IMR-90 (cell line): ENCODE measurements around the gene CYFIP2.

Experiments used
- USF2 ChIP-seq: fragments of 150-350 bp; IDR thresholded peaks from 2 replicates; pipeline ENCODE4 v1.6.1; 2017; ENCODE audit warnings: mild to moderate bottlenecking, antibody characterized with exemption, low read length, low read depth
- TF ChIP-seq, protein P1 (sequence below): conservative IDR thresholded peaks from 2 replicates; pipeline ENCODE4 v1.5.1; 2012; ENCODE audit warnings: mild to moderate bottlenecking, low read depth, low read length, improper control_type of control experiment

DNA sequence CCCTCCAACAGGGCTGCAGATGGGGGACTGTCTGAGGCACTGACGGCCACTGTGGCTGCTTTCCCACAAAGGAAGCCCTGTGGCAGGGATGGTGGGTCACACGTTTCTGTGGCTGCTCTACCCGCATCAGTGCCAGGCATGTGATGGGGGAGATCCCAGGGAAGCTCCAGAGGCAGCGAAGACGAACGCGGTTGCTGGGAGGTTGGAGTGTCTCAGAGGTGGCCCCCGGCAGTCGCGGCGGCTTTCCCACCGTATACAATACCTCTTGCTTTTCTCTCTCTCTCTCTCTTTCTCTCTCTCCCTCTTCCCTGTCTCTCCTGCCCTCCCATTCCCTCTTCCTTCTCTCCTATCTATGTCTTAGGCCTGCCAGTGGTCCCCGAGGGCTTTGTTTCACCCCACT lies 56.7 kb downstream of the CYFIP2 start:
- TF ChIP-seq, protein P1, sequence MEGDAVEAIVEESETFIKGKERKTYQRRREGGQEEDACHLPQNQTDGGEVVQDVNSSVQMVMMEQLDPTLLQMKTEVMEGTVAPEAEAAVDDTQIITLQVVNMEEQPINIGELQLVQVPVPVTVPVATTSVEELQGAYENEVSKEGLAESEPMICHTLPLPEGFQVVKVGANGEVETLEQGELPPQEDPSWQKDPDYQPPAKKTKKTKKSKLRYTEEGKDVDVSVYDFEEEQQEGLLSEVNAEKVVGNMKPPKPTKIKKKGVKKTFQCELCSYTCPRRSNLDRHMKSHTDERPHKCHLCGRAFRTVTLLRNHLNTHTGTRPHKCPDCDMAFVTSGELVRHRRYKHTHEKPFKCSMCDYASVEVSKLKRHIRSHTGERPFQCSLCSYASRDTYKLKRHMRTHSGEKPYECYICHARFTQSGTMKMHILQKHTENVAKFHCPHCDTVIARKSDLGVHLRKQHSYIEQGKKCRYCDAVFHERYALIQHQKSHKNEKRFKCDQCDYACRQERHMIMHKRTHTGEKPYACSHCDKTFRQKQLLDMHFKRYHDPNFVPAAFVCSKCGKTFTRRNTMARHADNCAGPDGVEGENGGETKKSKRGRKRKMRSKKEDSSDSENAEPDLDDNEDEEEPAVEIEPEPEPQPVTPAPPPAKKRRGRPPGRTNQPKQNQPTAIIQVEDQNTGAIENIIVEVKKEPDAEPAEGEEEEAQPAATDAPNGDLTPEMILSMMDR, result no peak
- TF ChIP-seq USF2, result no peak
